MCF 10A (cell line): ENCODE measurements around the gene ACER3. TPM values are rescaled to one million over a fixed set of nuclear protein-coding genes. Genes with fewer than 3 reads are reported as not detected.
A peak's percentile ranks its signal among the peaks of the same experiment; 100 is the strongest.

Experiments used
- BruUV-seq: library from RNA; stranded (reverse); fragments of 400-500 nt; replicated peaks from 2 replicates; lab custom pipeline; 2021; lab: Mats Ljungman, UMichigan
- CTCF ChIA-PET: fragments of 300-600 bp; sonication (Branson Sonifier 250); formaldehyde crosslinking; extraction: SDS; loops from one replicate; lab custom pipeline; 2021; ENCODE audit warnings: antibody characterized with exemption, inconsistent platforms; lab: Yijun Ruan, JAX
- POLR2A ChIA-PET: fragments of 300-600, 350-650 bp; sonication (Branson Sonifier 250); formaldehyde crosslinking; extraction: SDS; loops from one replicate; lab custom pipeline; 2020; ENCODE audit warnings: antibody characterized with exemption, inconsistent platforms; lab: Yijun Ruan, JAX
- DNase-seq: peaks from one replicate; pipeline ENCODE4 v3.0.0-alpha.2; 2018; ENCODE audit not compliant: unreplicated experiment
- H3K27ac Mint-ChIP-seq: one replicate; pipeline ENCODE4 v1.8.0; 2022; ENCODE audit warnings: mild to moderate bottlenecking, low read depth, mixed read lengths; ENCODE audit not compliant: unreplicated experiment
- H3K27me3 Mint-ChIP-seq: one replicate; pipeline ENCODE4 v1.8.0; 2022; ENCODE audit warnings: mixed read lengths; ENCODE audit not compliant: insufficient read depth, unreplicated experiment
- H3K36me3 Mint-ChIP-seq: one replicate; pipeline ENCODE4 v1.8.0; 2022; ENCODE audit warnings: mild to moderate bottlenecking, moderate library complexity, mixed read lengths; ENCODE audit not compliant: insufficient read depth, unreplicated experiment
- H3K4me1 Mint-ChIP-seq: one replicate; pipeline ENCODE4 v1.8.0; 2022; ENCODE audit warnings: mixed read lengths; ENCODE audit not compliant: insufficient read depth, unreplicated experiment
- H3K4me3 Mint-ChIP-seq: one replicate; pipeline ENCODE4 v1.8.0; 2022; ENCODE audit warnings: mild to moderate bottlenecking, moderate library complexity, mixed read lengths; ENCODE audit not compliant: unreplicated experiment
- H3K9me3 Mint-ChIP-seq: one replicate; pipeline ENCODE4 v1.8.0; 2022; ENCODE audit warnings: mixed read lengths; ENCODE audit not compliant: unreplicated experiment
- CTCF ChIP-seq: fragments of 200-600 bp; IDR thresholded peaks from one replicate; pipeline ENCODE4 v1.8.0; 2022; ENCODE audit warnings: antibody characterized with exemption, mild to moderate bottlenecking; ENCODE audit not compliant: unreplicated experiment
- intact Hi-C: fragments of 100-400 bp; cut with micrococcal nuclease; formaldehyde crosslinking; loops from 2 replicates; pipeline ENCODE4 v1.14.1; 2022
- total RNA-seq: library from RNA; stranded (reverse); gene quantifications from 2 replicates; pipeline ENCODE4 v1.2.3, GENCODE V29; 2022

The ACER3 gene
- total RNA-seq, 1 experiment from 2014 or later, result 12.7 TPM

DNA sequence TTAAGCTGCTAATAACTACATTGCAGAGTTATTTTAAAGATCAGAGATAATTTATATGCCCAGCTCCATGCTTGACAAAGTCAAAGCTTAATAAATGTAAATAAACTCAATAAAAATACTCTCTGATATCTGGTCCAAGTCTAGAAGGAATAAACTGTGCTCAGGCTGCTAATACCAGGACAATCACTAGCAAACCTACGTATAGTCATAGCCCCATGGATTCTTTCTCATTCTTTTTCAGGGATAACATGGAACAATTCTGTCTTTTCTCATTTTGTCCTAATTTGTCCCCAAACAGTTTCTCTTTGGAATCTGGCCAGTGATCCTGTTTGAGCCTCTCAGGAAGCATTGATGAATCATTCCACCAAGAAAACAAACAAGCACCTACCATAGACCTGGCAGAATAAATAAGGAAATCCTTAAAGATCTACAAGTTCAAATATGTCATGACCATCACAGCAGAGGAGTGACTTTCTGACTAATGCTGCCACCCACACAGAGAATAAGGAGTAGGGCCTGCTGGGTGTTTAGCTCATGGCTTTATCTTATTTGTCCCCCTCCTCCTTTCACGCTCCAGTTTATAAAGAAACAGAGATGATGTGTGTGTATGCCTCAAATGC, 159.4 kb downstream of the ACER3 start:
- no peaks in the 10 kb centered on the region for H3K27me3 Mint-ChIP-seq
- H3K27ac Mint-ChIP-seq, result peak overlapping the region; percentile 13
- ChIA-PET POLR2A (interaction anchor here (0.6 to 1.2 kb wide), 4 partner anchors 15 to 127 kb away, joined by 3 to 4 read pairs (median 3); no protein-coding TSS in a partner anchor), CTCF (interaction anchor here (0.5 to 1.9 kb wide), 8 partner anchors 17 to 618 kb away, joined by 3 to 9 read pairs (median 4); no protein-coding TSS in a partner anchor)
- no peaks in the 10 kb centered on the region for H3K9me3 Mint-ChIP-seq
- no peak for TF ChIP-seq CTCF
- H3K36me3 Mint-ChIP-seq, result no peaks in the 10 kb centered on the region
- peaks cover 24% of the 10 kb centered on the region for H3K4me1 Mint-ChIP-seq
- H3K4me3 Mint-ChIP-seq, result no peak overlapping the region
- BruUV-seq, result no TSS peak
- intact Hi-C loops, result no loop called here
- peak; percentile 71 for DNase-seq

GRCh38 chr11:77020734-77021133, 160.0 kb downstream of the ACER3 start:
- CTCF ChIA-PET, result interaction anchor here (0.5 to 1.9 kb wide), 4 partner anchors 17 to 618 kb away, joined by 3 to 9 read pairs (median 5); no protein-coding TSS in a partner anchor
- POLR2A ChIA-PET, result interaction anchor here (0.6 to 1.2 kb wide), 4 partner anchors 14 to 127 kb away, joined by 3 to 4 read pairs (median 3); no protein-coding TSS in a partner anchor
- Mint-ChIP-seq H3K36me3 (no peaks in the 10 kb centered on the region), H3K4me1 (peaks cover 18% of the 10 kb centered on the region), H3K4me3 (no peak overlapping the region), H3K27me3 (no peaks in the 10 kb centered on the region), H3K27ac (peak overlapping the region; percentile 13), H3K9me3 (no peaks in the 10 kb centered on the region)
- no TSS peak for BruUV-seq
- no peak for TF ChIP-seq CTCF
- intact Hi-C loops, result no loop called here
- peak; percentile 52 for DNase-seq

DNA sequence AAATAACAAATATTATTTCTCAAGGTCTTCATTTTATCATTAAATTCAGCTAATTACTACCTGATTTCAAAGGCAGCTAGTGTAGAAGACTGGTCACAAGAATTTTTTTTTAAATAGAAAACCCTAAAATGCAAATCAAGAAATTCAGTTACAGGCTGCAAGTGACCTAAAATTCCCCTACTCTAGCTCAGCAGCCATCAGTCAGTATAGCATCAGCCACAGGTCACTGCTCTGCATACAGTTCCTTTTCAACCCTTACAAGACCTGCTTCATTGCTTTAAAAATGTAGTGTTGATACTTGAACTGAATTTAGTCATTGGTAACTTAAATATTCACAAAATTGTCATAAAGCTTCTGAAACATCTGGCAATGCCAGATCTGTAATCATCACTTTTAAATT, 164.0 kb downstream of the ACER3 start:
- Mint-ChIP-seq H3K27ac (no peak overlapping the region), H3K9me3 (no peaks in the 10 kb centered on the region), H3K4me3 (no peak overlapping the region), H3K36me3 (no peaks in the 10 kb centered on the region), H3K27me3 (peaks cover 8% of the 10 kb centered on the region), H3K4me1 (peaks cover 13% of the 10 kb centered on the region)
- POLR2A ChIA-PET, result interaction anchor here (1.3 kb wide), 1 partner anchor 11 kb away, joined by 4 read pairs; no protein-coding TSS in a partner anchor
- DNase-seq, result no peak
- TF ChIP-seq CTCF, result no peak
- no TSS peak for BruUV-seq
- intact Hi-C loops, result no loop called here
- CTCF ChIA-PET, result interaction anchor here (0.7 to 1.4 kb wide), 3 partner anchors 23 to 303 kb away, joined by 3 to 11 read pairs (median 5); no protein-coding TSS in a partner anchor

- intact Hi-C loops, result no loop called here
- no peak overlapping the region for H3K4me3 Mint-ChIP-seq
- no peak for DNase-seq
- no peaks in the 10 kb centered on the region for H3K4me1 Mint-ChIP-seq
- no peaks in the 10 kb centered on the region for H3K36me3 Mint-ChIP-seq
- no TSS peak for BruUV-seq
- H3K27ac Mint-ChIP-seq, result no peak overlapping the region
- ChIA-PET CTCF (interaction anchor here (2.6 kb wide), 1 partner anchor 107 kb away, joined by 8 read pairs; no protein-coding TSS in a partner anchor), POLR2A (interaction anchor here (0.6 kb wide), 1 partner anchor 242 kb away, joined by 3 read pairs; no protein-coding TSS in a partner anchor)
- TF ChIP-seq CTCF, result no peak
- no peaks in the 10 kb centered on the region for H3K9me3 Mint-ChIP-seq
- H3K27me3 Mint-ChIP-seq, result peaks cover 8% of the 10 kb centered on the region
Observed at GRCh38 chr11:77026221-77026620, 165.5 kb downstream of the ACER3 start.
